Osteoblast (primary cell): ENCODE results near the gene PTCD3. TPM values are rescaled to one million over a fixed set of nuclear protein-coding genes. Genes with fewer than 3 reads are reported as not detected.

ENCODE experiments used
- DNase-seq: peaks from one replicate; pipeline ENCODE4 v3.0.0; 2011; ENCODE audit warnings: low spot score, mixed read lengths; ENCODE audit not compliant: insufficient read length; ENCODE audit errors: missing footprints
- H2AFZ ChIP-seq: 2 replicates; pipeline ENCODE4 v1.6.0; 2011; ENCODE audit warnings: mild to moderate bottlenecking, low read length
- H3K27ac ChIP-seq: 2 replicates; pipeline ENCODE4 v1.5.1; 2011; ENCODE audit warnings: mild to moderate bottlenecking, low read depth, low read length, moderate library complexity
- H3K27me3 ChIP-seq: 2 replicates; pipeline ENCODE4 v1.6.0; 2012; ENCODE audit warnings: mild to moderate bottlenecking, control low read depth, inconsistent platforms, low read length, moderate library complexity; ENCODE audit not compliant: insufficient read depth
- H3K36me3 ChIP-seq: 2 replicates; pipeline ENCODE4 v1.5.1; 2011; ENCODE audit warnings: mild to moderate bottlenecking, low read length, control low read depth, moderate library complexity; ENCODE audit not compliant: insufficient read depth
- H3K4me1 ChIP-seq: 2 replicates; pipeline ENCODE4 v1.5.1; 2011; ENCODE audit warnings: mild to moderate bottlenecking, low read length, control low read depth, moderate library complexity; ENCODE audit not compliant: insufficient read depth
- H3K4me2 ChIP-seq: 2 replicates; pipeline ENCODE4 v1.6.0; 2011; ENCODE audit warnings: mild to moderate bottlenecking, low read length; ENCODE audit not compliant: insufficient read depth
- H3K4me3 ChIP-seq: fragments of 200-600 bp; sonication (generic); 3 replicates; pipeline ENCODE4 v1.5.1; 2012; ENCODE audit warnings: mild to moderate bottlenecking, low read length, inconsistent platforms; ENCODE audit not compliant: insufficient read depth
- H3K79me2 ChIP-seq: 2 replicates; pipeline ENCODE4 v1.6.0; 2012; ENCODE audit warnings: mild to moderate bottlenecking, low read length, control low read depth, inconsistent platforms; ENCODE audit not compliant: insufficient read depth
- H3K9me3 ChIP-seq: 2 replicates; pipeline ENCODE4 v1.5.1; 2011; ENCODE audit warnings: low read depth, low read length, control low read depth
- H4K20me1 ChIP-seq: 2 replicates; pipeline ENCODE4 v1.6.0; 2012; ENCODE audit warnings: mild to moderate bottlenecking, low read length, control low read depth; ENCODE audit not compliant: insufficient read depth
- CTCF ChIP-seq: IDR thresholded peaks from 2 replicates; pipeline ENCODE4 v1.5.1; 2011; ENCODE audit warnings: mild to moderate bottlenecking, low read depth, low read length, moderate library complexity; ENCODE audit errors: extremely low read depth
- total RNA-seq: library from RNA; depleted of rRNA; stranded (reverse); fragments of >200 nt; gene quantifications from 2 replicates; pipeline ENCODE4 v1.2.3, GENCODE V29; 2012

The PTCD3 gene
- 55.0 and 61.6 TPM in 2 replicates for total RNA-seq

- peaks cover 17% of the 10 kb centered on the region for H3K36me3 ChIP-seq
Observed at GRCh38 chr2:86105969-86106945, at the start of gene PTCD3. Gene PTCD3, plus strand, starts transcription at chr2:86106235. Its CDS starts 13 bp downstream, at chr2:86106248.

DNA sequence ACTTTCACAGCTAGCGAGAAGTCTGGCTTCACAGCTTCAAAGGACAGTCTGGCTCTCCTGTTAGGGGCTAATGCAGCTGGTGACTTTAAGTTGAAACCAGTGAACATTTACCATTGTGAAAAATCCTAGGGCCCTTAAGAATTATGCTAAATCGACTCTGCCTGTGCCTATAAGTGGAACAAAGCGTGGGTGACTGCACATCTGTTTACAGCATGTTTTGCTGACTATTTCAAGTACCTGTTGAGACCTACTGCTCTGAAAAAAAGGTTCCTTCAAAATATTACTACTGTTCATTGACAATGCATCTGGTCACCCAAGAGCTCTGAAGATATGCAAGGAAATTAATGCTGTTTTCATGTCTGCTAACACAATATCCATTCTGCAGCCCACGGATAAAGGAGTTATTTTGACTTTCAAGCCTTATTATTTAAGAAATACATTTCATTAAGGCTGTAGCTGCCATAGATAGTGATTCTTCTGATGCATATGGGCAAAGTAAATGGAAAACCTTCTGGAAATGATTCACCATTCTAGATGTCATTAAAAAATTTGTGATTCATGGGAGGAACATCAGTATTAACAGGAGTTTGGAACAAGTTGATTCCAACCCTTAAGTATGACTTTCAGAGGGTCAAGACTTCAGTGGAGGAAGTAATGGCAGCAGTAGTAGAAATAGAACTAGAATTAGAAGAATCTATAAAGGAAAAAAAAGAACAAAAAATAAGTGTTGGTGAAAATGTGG lies 49.3 kb upstream of the PTCD3 start:
- H3K27me3 ChIP-seq: no peaks in the 10 kb centered on the region
- TF ChIP-seq CTCF: no peak
- no peak for DNase-seq

More at GRCh38 chr2:86105969-86106945, at the start of gene PTCD3:
- Histone ChIP-seq H3K79me2 (peaks cover 89% of the 10 kb centered on the region), H3K4me3 (peak within 1 kb of the TSS; percentile 86), H3K9me3 (no peaks in the 10 kb centered on the region), H3K27me3 (no peaks in the 10 kb centered on the region), H3K4me2 (peak within 1 kb of the TSS; percentile 91), H2AFZ (peak within 1 kb of the TSS; percentile 91), H3K27ac (peak within 1 kb of the TSS; percentile 95), H3K4me1 (peaks cover 18% of the 10 kb centered on the region), H4K20me1 (peaks cover 2% of the 10 kb centered on the region)
- TF ChIP-seq CTCF: no peak
- DNase-seq: peak; percentile 95

DNA sequence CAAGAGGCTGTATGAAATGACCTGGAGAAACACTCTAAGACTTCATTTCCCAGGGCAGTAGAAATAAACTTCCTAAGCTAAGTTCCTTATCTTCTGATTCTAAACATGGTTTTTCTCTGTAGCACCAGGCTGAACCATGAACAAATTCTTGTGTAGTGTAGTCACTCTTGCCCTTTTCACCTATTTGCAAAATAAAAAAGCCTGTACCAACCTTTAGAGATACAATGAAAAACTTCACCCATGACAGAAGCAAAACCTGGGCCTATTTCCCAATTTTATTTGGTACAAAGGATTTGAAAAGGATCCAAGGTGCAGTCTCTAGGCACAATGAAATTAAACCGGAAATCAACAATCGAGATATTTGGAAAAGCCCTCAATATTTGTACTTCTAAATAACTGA lies 44.0 kb upstream of the PTCD3 start:
- no peak for TF ChIP-seq CTCF
- no peak overlapping the region for H3K4me2 ChIP-seq
- no peak for DNase-seq

More for the DNA sequence above, 49.3 kb upstream of the PTCD3 start:
- Histone ChIP-seq H3K79me2 (no peaks in the 10 kb centered on the region), H2AFZ (no peak overlapping the region), H3K4me1 (peaks cover 2% of the 10 kb centered on the region), H3K36me3 (peaks cover 27% of the 10 kb centered on the region), H3K9me3 (no peaks in the 10 kb centered on the region), H3K4me2 (no peak overlapping the region), H3K27ac (no peak overlapping the region), H4K20me1 (peaks cover 3% of the 10 kb centered on the region), H3K4me3 (no peak overlapping the region)

More for the DNA sequence above, 44.0 kb upstream of the PTCD3 start:
- no peak overlapping the region for H3K4me3 ChIP-seq
- H4K20me1 ChIP-seq: no peaks in the 10 kb centered on the region
- peaks cover 14% of the 10 kb centered on the region for H3K4me1 ChIP-seq
- peaks cover 49% of the 10 kb centered on the region for H3K36me3 ChIP-seq
- H3K27me3 ChIP-seq: no peaks in the 10 kb centered on the region
- no peaks in the 10 kb centered on the region for H3K79me2 ChIP-seq
- H3K27ac ChIP-seq: peak overlapping the region; percentile 43
- H2AFZ ChIP-seq: no peak overlapping the region
- no peaks in the 10 kb centered on the region for H3K9me3 ChIP-seq
